Liver (tissue), 3 donors: ENCODE results near the gene FARSA.

Source experiments
- CTCF ChIP-seq: fragments of 150-350 bp; IDR thresholded peaks from 2 replicates; pipeline ENCODE4 v1.5.1; 2017; ENCODE audit warnings: improper control_type of control experiment, low read depth, low read length; ENCODE audit not compliant: missing input control
- JUND ChIP-seq, 2 donors: IDR thresholded peaks; 2 replicates each; pipeline ENCODE4 v1.6.1; 2016; ENCODE audit warnings: antibody characterized with exemption in 2 of 2
- RXRA ChIP-seq, 2 donors: IDR thresholded peaks; 2 replicates each; pipeline ENCODE4 v1.6.1; 2017 to 2018; ENCODE audit warnings: antibody characterized with exemption in 2 of 2, mild to moderate bottlenecking in 1 of 2
- YY1 ChIP-seq: IDR thresholded peaks from 2 replicates; pipeline ENCODE4 v1.6.1; 2016; ENCODE audit warnings: antibody characterized with exemption, mild to moderate bottlenecking
- ZBTB33 ChIP-seq: IDR thresholded peaks from 2 replicates; pipeline ENCODE4 v1.6.1; 2016; ENCODE audit warnings: antibody characterized with exemption
- donor health status: healthy.
- donor health status: healthy.

- no peak for TF ChIP-seq CTCF
- TF ChIP-seq YY1, result no peak
- TF ChIP-seq JUND (IDR thresholded peaks at IDR 0.05), result no peak
- no peak for TF ChIP-seq RXRA (IDR thresholded peaks at IDR 0.05)
- no peak for TF ChIP-seq ZBTB33
Observed at GRCh38 chr19:12873891-12874745, 59.4 kb downstream of the FARSA start.
